K562 (cell line): ENCODE data around the gene DTYMK. TPM values are rescaled to one million over a fixed set of nuclear protein-coding genes. Genes with fewer than 3 reads are reported as not detected.

Experiments
- CTBP1 ChIP-seq: fragments of 450-650 bp; IDR thresholded peaks from 2 replicates; pipeline ENCODE4 v1.6.1; 2016; ENCODE audit warnings: borderline replicate concordance
- ZNF77 ChIP-seq: fragments of 250-450 bp; sonication (Bioruptor Pico); IDR thresholded peaks from 2 replicates; pipeline ENCODE4 v1.5.0; 2020
- polyA plus RNA-seq, 8 experiments: library from polyadenylated mRNA; depleted of rRNA in 4 of 8; stranded (reverse) in 5 of 8; unstranded in 3 of 8; fragments of >200 nt; fragmentation: Nextera tagmentation in 2 of 8; fragmentation: Illumina TruSeq in 1 of 8; extraction: Ambion mirVana in 2 of 8; extraction: Trizol in 1 of 8; gene quantifications; 2 replicates each; pipeline versions ENCODE4 v1.2.1 to v1.2.3, GENCODE V29; 2011 to 2014; ENCODE audit warnings: inconsistent platforms in 1 of 8, missing spikeins in 1 of 8
- total RNA-seq, 7 experiments: library from RNA; depleted of rRNA in 6 of 7; stranded (reverse); fragments of >200 nt in 6 of 7; fragmentation: Illumina TruSeq in 2 of 7; extraction: Trizol in 2 of 7; gene quantifications; 2 replicates each; pipeline versions ENCODE4 v1.2.1 to v1.2.3, GENCODE V29; 2011 to 2021; ENCODE audit warnings: low replicate concordance in 1 of 7
- TF ChIP-seq, protein P1 (sequence below), 2 experiments: fragments of 450-650 bp; IDR thresholded peaks; 2 replicates each; pipeline ENCODE4 v1.6.1; 2016; ENCODE audit warnings: mild to moderate bottlenecking in 2 of 2, borderline replicate concordance in 1 of 2, low read depth in 1 of 2, moderate library complexity in 1 of 2

DTYMK gene
- total and polyA plus RNA-seq, 9 of the 15 experiments (the other 6 are each of a cell fraction or from before 2014, with no cell fraction given) = 8.2 to 85.0 (median 47.9) TPM

DNA sequence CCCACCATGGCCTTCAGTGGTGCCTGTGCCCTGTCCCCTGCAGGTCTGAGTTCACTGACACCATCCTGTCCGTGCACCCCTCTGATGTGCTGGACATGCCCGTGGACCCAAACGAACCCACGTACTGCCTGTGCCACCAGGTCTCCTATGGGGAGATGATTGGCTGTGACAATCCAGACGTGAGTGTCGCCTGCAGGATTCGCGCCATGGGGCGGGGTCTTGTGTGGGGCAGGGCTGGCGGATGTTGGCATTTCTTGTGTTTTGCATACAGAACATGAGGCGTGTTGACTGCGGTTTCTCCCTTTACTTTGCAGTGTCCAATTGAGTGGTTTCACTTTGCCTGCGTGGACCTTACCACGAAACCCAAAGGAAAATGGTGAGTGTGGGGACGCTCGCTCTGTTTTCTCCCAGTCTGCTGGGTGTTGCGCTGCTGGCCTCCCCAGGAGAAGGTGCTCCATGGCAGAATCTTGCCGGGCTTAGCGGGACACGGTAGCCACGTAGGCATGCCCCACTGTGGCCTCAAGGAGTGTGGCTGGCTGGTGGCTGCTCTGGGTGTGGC lies 36.4 kb upstream of the DTYMK start (continued):
- TF ChIP-seq, protein P1, sequence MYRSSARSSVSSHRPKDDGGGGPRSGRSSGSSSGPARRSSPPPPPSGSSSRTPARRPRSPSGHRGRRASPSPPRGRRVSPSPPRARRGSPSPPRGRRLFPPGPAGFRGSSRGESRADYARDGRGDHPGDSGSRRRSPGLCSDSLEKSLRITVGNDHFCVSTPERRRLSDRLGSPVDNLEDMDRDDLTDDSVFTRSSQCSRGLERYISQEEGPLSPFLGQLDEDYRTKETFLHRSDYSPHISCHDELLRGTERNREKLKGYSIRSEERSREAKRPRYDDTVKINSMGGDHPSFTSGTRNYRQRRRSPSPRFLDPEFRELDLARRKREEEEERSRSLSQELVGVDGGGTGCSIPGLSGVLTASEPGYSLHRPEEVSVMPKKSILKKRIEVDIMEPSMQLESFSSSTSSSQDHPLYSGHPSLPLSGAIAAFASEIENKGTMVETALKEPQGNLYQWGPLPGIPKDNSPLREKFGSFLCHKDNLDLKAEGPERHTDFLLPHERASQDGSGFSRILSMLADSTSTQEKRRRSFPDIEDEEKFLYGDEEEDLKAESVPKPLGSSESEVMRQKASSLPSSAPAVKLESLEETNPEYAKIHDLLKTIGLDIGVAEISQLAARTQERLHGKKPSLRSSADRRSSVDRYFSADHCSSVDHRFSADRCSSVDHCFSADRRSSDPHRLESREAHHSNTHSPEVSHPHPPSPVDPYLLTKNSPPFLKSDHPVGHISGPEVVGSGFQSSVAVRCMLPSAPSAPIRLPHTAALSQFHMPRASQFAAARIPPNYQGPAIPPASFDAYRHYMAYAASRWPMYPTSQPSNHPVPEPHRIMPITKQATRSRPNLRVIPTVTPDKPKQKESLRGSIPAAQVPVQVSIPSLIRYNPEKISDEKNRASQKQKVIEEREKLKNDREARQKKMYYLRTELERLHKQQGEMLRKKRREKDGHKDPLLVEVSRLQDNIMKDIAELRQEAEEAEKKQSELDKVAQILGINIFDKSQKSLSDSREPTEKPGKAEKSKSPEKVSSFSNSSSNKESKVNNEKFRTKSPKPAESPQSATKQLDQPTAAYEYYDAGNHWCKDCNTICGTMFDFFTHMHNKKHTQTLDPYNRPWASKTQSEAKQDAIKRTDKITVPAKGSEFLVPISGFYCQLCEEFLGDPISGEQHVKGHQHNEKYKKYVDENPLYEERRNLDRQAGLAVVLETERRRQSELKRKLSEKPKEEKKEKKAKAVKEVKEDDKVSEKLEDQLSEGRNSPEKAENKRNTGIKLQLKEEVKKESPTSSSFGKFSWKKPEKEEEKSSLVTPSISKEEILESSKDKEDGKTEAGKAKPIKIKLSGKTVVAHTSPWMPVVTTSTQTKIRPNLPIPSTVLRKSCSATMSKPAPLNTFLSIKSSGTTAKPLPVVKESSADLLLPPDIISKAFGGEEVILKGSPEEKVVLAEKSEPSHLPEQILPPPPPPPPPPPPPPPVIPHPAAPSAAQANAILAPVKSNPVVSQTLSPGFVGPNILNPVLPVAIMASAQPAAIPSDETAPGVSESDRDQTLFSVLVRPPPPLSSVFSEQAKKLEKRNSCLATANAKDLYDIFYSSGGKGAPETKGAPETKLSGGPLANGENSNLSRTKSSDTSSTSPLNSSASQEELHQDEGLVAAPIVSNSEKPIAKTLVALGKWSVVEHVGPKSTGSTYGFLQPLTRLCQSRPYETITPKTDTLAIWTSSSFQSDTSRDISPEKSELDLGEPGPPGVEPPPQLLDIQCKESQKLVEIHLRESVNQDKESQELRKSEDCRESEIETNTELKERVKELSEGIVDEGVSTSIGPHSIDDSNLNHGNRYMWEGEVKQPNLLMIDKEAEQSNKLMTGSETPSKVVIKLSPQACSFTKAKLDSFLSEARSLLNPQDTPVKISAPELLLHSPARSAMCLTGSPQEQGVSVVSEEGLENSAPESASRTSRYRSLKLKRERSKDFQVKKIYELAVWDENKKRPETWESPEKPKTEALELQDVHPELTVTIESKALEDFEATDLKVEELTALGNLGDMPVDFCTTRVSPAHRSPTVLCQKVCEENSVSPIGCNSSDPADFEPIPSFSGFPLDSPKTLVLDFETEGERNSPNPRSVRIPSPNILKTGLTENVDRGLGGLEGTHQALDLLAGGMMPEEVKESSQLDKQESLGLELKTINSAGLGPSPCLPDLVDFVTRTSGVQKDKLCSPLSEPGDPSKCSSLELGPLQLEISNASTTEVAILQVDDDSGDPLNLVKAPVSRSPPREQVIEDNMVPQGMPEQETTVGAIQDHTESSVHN (IDR thresholded peaks at IDR 0.05; ENCODE audit: borderline replicate concordance in 1 of 2, low read depth in 1 of 2) = no peak
- TF ChIP-seq CTBP1 (no peak), ZNF77 (CRISPR knock-in tag) (no peak)
